Thoracic aorta (tissue), 2 donors: ENCODE measurements around the gene CD1E. TPM values are rescaled to one million over a fixed set of nuclear protein-coding genes. Genes with fewer than 3 reads are reported as not detected.

Source experiments
- ATAC-seq: fragments of 150-250 bp; one replicate; pipeline ENCODE4 v1.8.0; 2017; ENCODE audit warnings: low read depth; ENCODE audit not compliant: insufficient number of reproducible peaks, low FRiP score
- DNase-seq: peaks from one replicate; pipeline ENCODE4 v3.0.0-alpha.2; 2020; ENCODE audit warnings: low spot score
- H3K27ac ChIP-seq, 2 donors: fragments of 200-600 bp; sonication (generic); 1 replicate in 1 of 2; 2 replicates in 1 of 2; pipeline ENCODE4 v1.5.1; 2016; ENCODE audit warnings: mild to moderate bottlenecking in 2 of 2, moderate library complexity in 2 of 2
- H3K27me3 ChIP-seq: fragments of 200-600 bp; sonication (generic); replicated peaks from 2 replicates; pipeline ENCODE4 v1.6.0; 2016; ENCODE audit warnings: mild to moderate bottlenecking; ENCODE audit not compliant: insufficient read depth
- H3K36me3 ChIP-seq: fragments of 200-600 bp; sonication (generic); one replicate; pipeline ENCODE4 v1.5.1; 2016
- H3K4me1 ChIP-seq, 2 donors: fragments of 200-600 bp; sonication (generic); 1 replicate in 1 of 2; 2 replicates in 1 of 2; pipeline versions ENCODE4 v1.5.1 to v1.6.0; 2016; ENCODE audit warnings: low read depth in 2 of 2, mild to moderate bottlenecking in 1 of 2; ENCODE audit not compliant: control insufficient read depth in 1 of 2
- H3K4me3 ChIP-seq: fragments of 200-600 bp; sonication (generic); 2 replicates; pipeline ENCODE4 v1.5.1; 2016; ENCODE audit warnings: mild to moderate bottlenecking
- H3K9me3 ChIP-seq: fragments of 200-600 bp; sonication (generic); 2 replicates; pipeline ENCODE4 v1.5.1; 2016
- total RNA-seq, 2 donors: library from RNA; depleted of rRNA; stranded (reverse); fragments of >200 nt; gene quantifications; one replicate each; pipeline versions ENCODE4 v1.1.0 to v1.2.3, GENCODE V29; 2016
- TF ChIP-seq, protein P1 (sequence below): fragments of 200-600 bp; sonication (generic); IDR thresholded peaks from one replicate; pipeline ENCODE4 v1.5.1; 2019; ENCODE audit warnings: antibody characterized with exemption

CD1E gene
- total RNA-seq, 2 donors from 2014 or later, result not detected

DNA sequence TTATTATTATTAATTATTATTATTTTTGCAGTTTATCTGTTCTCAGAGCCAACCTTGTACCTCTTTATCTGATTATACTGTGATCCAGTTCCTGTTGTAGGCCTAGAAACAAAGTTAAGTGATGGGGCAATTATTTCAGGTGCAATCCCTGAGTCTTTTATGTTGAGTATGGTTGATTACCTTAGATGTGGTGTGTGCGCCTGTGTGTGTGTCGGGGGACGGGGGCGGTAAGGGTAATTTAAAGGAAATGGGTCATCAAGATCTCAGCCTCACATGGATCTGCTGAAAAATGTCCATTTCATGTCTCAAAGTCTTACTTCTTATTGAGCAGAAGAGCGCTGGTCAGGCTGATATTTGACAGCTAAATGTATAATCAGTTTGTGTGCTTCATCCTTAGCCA, 53.4 kb downstream of the CD1E start:
- DNase-seq (no peak), ATAC-seq (no peak)
- TF ChIP-seq, protein P1, sequence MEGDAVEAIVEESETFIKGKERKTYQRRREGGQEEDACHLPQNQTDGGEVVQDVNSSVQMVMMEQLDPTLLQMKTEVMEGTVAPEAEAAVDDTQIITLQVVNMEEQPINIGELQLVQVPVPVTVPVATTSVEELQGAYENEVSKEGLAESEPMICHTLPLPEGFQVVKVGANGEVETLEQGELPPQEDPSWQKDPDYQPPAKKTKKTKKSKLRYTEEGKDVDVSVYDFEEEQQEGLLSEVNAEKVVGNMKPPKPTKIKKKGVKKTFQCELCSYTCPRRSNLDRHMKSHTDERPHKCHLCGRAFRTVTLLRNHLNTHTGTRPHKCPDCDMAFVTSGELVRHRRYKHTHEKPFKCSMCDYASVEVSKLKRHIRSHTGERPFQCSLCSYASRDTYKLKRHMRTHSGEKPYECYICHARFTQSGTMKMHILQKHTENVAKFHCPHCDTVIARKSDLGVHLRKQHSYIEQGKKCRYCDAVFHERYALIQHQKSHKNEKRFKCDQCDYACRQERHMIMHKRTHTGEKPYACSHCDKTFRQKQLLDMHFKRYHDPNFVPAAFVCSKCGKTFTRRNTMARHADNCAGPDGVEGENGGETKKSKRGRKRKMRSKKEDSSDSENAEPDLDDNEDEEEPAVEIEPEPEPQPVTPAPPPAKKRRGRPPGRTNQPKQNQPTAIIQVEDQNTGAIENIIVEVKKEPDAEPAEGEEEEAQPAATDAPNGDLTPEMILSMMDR, result no peak
- no peaks in the 10 kb centered on the region for H3K9me3 ChIP-seq
- no peaks in the 10 kb centered on the region for H3K36me3 ChIP-seq
- no peak overlapping the region for H3K27ac ChIP-seq
- H3K4me1 ChIP-seq, result no peaks in the 10 kb centered on the region
- H3K4me3 ChIP-seq, result no peak overlapping the region
- no peaks in the 10 kb centered on the region for H3K27me3 ChIP-seq

Other genes starting within 250 kb of the CD1E start
- gene CD1D, start 173.0 kb upstream of the CD1E start, total RNA-seq, result 1 to 10 TPM; 1.9 to 2.4 TPM
- gene CD1A, start 99.5 kb upstream of the CD1E start, total RNA-seq, result not detected
- gene CD1C, start 64.0 kb upstream of the CD1E start, total RNA-seq, result not detected
- gene CD1B, start 22.4 kb upstream of the CD1E start, total RNA-seq, result not detected
- not detected for gene OR10T2, start 45.6 kb downstream of the CD1E start, total RNA-seq
- gene OR10K2, start 72.3 kb downstream of the CD1E start, total RNA-seq, result not detected
- gene OR10K1, start 107.9 kb downstream of the CD1E start, total RNA-seq, result not detected
- not detected for gene OR10R2, start 118.3 kb downstream of the CD1E start, total RNA-seq
- gene OR6Y1, start 200.5 kb downstream of the CD1E start, total RNA-seq, result not detected
- not detected for gene OR6P1, start 216.7 kb downstream of the CD1E start, total RNA-seq
- not detected for gene OR10X1, start 226.0 kb downstream of the CD1E start, total RNA-seq